ENCODE measurements around the gene PTP4A2.

DNA sequence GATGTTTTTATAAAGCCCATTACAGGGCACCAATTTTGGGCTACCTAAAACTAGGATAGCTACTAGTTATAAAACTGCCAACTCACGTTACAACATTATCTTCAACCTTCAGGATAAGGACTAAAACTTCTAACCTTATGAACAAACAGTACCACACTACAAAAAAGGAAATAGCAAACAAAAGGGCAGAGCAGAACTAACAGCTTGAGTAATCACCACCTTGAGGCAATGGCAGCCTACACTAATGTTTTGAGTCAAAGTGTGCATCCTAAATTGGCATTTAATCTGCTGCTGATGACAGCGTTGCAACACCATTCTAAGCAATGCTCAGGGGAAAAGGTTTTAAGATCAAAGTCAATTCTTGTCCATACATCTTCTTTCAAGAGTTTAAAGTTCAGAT is 27.2 kb downstream of the PTP4A2 start:
- no peak for TF ChIP-seq CTCF (IDR thresholded peaks at IDR 0.05)
- TF ChIP-seq POLR2A (IDR thresholded peaks at IDR 0.05) = no peak
- TF ChIP-seq POLR2AphosphoS5 (IDR thresholded peaks at IDR 0.05) = no peak

Measured in sigmoid colon (tissue), 4 donors.